Left hindlimb (tissue), 1 donor: ENCODE results near the gene SYCE1.
"Not testable (repeated sequence)": the region's sequence is repeated elsewhere in the genome, so short reads cannot be mapped to it uniquely, and the experiment has no call there.

Experiments
- DNase-seq: peaks from one replicate; pipeline ENCODE4 v3.0.0-alpha.2; 2018

Gene SYCE1

GRCh38 chr10:133565441-133566294, at the start of gene SYCE1:
TSS of gene SYCE1 (minus strand) at chr10:133565583. CDS start at chr10:133565529, 54 bp downstream.
- no peak for DNase-seq

GRCh38 chr10:133614830-133615580, 49.6 kb upstream of the SYCE1 start:
- no peak for DNase-seq

GRCh38 chr10:133613699-133614098, 48.3 kb upstream of the SYCE1 start:
- DNase-seq = no peak

- DNase-seq = no peak
These were observed 45.7 kb upstream of the SYCE1 start for GRCh38 chr10:133611079-133611478.

GRCh38 chr10:133608855-133609254, 43.5 kb upstream of the SYCE1 start:
- no peak for DNase-seq

- not testable (repeated sequence) for DNase-seq
These were observed 38.1 kb upstream of the SYCE1 start for GRCh38 chr10:133603434-133603833.

GRCh38 chr10:133600657-133601056, 35.3 kb upstream of the SYCE1 start:
- DNase-seq = no peak

- not testable (repeated sequence) for DNase-seq
These were observed 34.5 kb upstream of the SYCE1 start for GRCh38 chr10:133599869-133600268.

- DNase-seq = no peak
These were observed 27.3 kb upstream of the SYCE1 start for GRCh38 chr10:133592716-133593115.

- DNase-seq = no peak
These were observed 25.6 kb upstream of the SYCE1 start for GRCh38 chr10:133590970-133591359.

GRCh38 chr10:133590226-133590969, 25.0 kb upstream of the SYCE1 start:
- no peak for DNase-seq

GRCh38 chr10:133577037-133577436, 11.7 kb upstream of the SYCE1 start:
- not testable (repeated sequence) for DNase-seq

- not testable (repeated sequence) for DNase-seq
These were observed 8.1 kb upstream of the SYCE1 start for GRCh38 chr10:133573460-133573859.

GRCh38 chr10:133572055-133572454, 6.7 kb upstream of the SYCE1 start:
- DNase-seq = not testable (repeated sequence)

- not testable (repeated sequence) for DNase-seq
These were observed 4.4 kb upstream of the SYCE1 start for GRCh38 chr10:133569801-133570200.

- DNase-seq = not testable (repeated sequence)
These were observed 3.6 kb upstream of the SYCE1 start for GRCh38 chr10:133568831-133569527.

GRCh38 chr10:133568287-133568614, 2.9 kb upstream of the SYCE1 start:
- no peak for DNase-seq

- no peak for DNase-seq
These were observed 2.4 kb upstream of the SYCE1 start for GRCh38 chr10:133567609-133568286.

- DNase-seq = no peak
These were observed 1.7 kb upstream of the SYCE1 start for GRCh38 chr10:133567119-133567518.

- no peak for DNase-seq
These were observed 567 bp downstream of the SYCE1 start for GRCh38 chr10:133564816-133565215.

- DNase-seq = no peak
These were observed 6.2 kb downstream of the SYCE1 start for GRCh38 chr10:133559216-133559615.

GRCh38 chr10:133557381-133557780, 8.0 kb downstream of the SYCE1 start:
- DNase-seq = no peak
